Gastrocnemius medialis (tissue), 4 donors: ENCODE data around the gene C19orf44.

ENCODE experiments used
- POLR2A ChIP-seq, 2 donors: fragments of 450-650 bp; IDR thresholded peaks; one replicate each; pipeline ENCODE4 v1.6.1; 2017; ENCODE audit warnings: antibody characterized with exemption in 2 of 2, mild to moderate bottlenecking in 2 of 2, moderate library complexity in 2 of 2
- TF ChIP-seq, protein P1 (sequence below), 5 experiments: fragments of 450-650 bp in 3 of 5; fragments of 200-600 bp in 2 of 5; sonication (generic) in 2 of 5; IDR thresholded peaks in 4 of 5; conservative IDR thresholded peaks in 1 of 5; 1 replicate in 4 of 5; 2 replicates in 1 of 5; pipeline ENCODE4 v1.5.1; 2016 to 2019; ENCODE audit warnings: antibody characterized with exemption in 5 of 5, mild to moderate bottlenecking in 3 of 5, moderate library complexity in 3 of 5

- TF ChIP-seq, protein P1, sequence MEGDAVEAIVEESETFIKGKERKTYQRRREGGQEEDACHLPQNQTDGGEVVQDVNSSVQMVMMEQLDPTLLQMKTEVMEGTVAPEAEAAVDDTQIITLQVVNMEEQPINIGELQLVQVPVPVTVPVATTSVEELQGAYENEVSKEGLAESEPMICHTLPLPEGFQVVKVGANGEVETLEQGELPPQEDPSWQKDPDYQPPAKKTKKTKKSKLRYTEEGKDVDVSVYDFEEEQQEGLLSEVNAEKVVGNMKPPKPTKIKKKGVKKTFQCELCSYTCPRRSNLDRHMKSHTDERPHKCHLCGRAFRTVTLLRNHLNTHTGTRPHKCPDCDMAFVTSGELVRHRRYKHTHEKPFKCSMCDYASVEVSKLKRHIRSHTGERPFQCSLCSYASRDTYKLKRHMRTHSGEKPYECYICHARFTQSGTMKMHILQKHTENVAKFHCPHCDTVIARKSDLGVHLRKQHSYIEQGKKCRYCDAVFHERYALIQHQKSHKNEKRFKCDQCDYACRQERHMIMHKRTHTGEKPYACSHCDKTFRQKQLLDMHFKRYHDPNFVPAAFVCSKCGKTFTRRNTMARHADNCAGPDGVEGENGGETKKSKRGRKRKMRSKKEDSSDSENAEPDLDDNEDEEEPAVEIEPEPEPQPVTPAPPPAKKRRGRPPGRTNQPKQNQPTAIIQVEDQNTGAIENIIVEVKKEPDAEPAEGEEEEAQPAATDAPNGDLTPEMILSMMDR (IDR thresholded peaks at IDR 0.05 in 4 of 5, conservative IDR thresholded peaks at IDR 0.05 in 1 of 5) = no peak
- no peak for TF ChIP-seq POLR2A (IDR thresholded peaks at IDR 0.05)
These were observed 22.3 kb upstream of the C19orf44 start for GRCh38 chr19:16473875-16474392.
